ENCODE results near the gene TBC1D25.

DNA sequence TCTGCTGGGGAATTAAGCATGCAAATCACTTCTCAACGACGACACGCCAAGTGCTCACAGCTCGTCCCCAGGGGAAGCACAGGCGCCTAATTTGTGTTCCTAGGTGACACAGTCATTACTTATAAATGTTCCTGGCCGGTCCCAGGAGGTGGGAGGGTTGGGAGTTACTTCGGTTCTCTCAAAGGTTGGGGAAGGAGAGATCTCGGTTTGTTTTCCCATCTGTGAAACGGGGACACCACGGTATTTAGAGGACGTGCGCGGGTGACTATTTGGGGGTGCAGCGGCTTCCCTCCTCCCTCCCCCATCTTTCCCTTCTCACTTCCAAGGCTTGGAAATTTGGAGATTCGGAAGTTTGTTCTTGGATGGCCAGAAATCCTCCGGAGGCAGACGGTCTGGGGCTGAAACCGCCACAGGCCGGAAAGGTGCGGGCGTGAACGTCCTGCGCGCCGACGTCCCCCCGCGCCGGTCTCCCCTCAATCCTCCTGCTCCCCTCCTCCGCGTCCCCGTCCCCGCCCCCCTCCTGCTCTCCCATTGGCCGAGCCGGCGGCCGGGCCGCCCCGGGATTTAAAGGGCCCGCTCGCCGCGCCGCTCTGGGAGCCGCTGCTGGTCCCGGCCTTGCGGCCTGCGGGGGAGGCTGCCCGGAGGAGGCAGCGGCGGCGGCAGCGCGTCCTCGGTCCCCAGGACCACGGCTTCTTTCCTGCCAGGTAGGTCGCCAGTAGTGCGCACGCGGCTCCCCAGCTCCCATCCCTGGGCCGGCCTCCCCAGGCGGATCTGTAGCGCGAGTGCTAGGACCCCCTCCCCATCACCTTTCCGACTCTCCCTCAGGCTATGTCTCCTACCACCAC is 30.9 kb upstream of the TBC1D25 start, which contains the start of gene PORCN:
- TF ChIP-seq, protein P1, sequence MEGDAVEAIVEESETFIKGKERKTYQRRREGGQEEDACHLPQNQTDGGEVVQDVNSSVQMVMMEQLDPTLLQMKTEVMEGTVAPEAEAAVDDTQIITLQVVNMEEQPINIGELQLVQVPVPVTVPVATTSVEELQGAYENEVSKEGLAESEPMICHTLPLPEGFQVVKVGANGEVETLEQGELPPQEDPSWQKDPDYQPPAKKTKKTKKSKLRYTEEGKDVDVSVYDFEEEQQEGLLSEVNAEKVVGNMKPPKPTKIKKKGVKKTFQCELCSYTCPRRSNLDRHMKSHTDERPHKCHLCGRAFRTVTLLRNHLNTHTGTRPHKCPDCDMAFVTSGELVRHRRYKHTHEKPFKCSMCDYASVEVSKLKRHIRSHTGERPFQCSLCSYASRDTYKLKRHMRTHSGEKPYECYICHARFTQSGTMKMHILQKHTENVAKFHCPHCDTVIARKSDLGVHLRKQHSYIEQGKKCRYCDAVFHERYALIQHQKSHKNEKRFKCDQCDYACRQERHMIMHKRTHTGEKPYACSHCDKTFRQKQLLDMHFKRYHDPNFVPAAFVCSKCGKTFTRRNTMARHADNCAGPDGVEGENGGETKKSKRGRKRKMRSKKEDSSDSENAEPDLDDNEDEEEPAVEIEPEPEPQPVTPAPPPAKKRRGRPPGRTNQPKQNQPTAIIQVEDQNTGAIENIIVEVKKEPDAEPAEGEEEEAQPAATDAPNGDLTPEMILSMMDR (IDR thresholded peaks at IDR 0.05; ENCODE audit: low read length) = no peak
- TF ChIP-seq EZH2 (IDR thresholded peaks at IDR 0.05; ENCODE audit: borderline replicate concordance, low read length) = no peak
